Esophagus muscularis mucosa (tissue), 4 donors: ENCODE data around the gene SPANXA1.

ENCODE experiments used
- EP300 ChIP-seq: sonication (generic); formaldehyde crosslinking; IDR thresholded peaks from one replicate; pipeline ENCODE4 v1.6.1; 2017; ENCODE audit warnings: antibody characterized with exemption
- POLR2A ChIP-seq: fragments of 450-650 bp; IDR thresholded peaks from one replicate; pipeline ENCODE4 v1.6.1; 2017; ENCODE audit warnings: antibody characterized with exemption, moderate library complexity, mild to moderate bottlenecking, low read depth
- POLR2AphosphoS5 ChIP-seq, 2 donors: sonication (generic); formaldehyde crosslinking; IDR thresholded peaks; one replicate each; pipeline ENCODE4 v1.6.1; 2017; ENCODE audit warnings: antibody characterized with exemption in 2 of 2
- TF ChIP-seq, protein P1 (sequence below), 3 experiments: fragments of 200-600 bp in 2 of 3; fragments of 450-650 bp in 1 of 3; sonication (generic) in 2 of 3; IDR thresholded peaks; one replicate each; pipeline ENCODE4 v1.5.1; 2017 to 2019; ENCODE audit warnings: antibody characterized with exemption in 3 of 3, mild to moderate bottlenecking in 2 of 3, moderate library complexity in 1 of 3

DNA sequence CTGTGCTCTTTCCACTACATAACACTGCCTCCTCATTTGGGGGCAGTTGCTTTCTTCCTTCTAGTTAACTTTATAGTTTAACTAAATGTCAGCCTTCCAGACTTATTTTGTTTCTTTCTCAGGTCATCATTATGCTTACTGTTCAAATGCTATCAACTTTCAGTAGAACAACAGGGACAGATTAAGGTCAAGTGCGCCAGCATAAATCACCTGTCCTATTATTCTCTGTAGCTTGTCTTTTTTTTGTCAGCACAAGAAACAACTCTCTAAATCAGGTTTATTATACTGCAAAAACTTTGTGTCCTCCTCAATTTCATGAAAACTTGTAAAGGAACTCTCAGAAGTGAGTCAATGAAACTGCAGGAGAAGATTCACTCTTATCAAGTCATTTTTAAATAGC lies 24.6 kb upstream of the SPANXA1 start:
- TF ChIP-seq, protein P1, sequence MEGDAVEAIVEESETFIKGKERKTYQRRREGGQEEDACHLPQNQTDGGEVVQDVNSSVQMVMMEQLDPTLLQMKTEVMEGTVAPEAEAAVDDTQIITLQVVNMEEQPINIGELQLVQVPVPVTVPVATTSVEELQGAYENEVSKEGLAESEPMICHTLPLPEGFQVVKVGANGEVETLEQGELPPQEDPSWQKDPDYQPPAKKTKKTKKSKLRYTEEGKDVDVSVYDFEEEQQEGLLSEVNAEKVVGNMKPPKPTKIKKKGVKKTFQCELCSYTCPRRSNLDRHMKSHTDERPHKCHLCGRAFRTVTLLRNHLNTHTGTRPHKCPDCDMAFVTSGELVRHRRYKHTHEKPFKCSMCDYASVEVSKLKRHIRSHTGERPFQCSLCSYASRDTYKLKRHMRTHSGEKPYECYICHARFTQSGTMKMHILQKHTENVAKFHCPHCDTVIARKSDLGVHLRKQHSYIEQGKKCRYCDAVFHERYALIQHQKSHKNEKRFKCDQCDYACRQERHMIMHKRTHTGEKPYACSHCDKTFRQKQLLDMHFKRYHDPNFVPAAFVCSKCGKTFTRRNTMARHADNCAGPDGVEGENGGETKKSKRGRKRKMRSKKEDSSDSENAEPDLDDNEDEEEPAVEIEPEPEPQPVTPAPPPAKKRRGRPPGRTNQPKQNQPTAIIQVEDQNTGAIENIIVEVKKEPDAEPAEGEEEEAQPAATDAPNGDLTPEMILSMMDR (IDR thresholded peaks at IDR 0.05) = no peak
- TF ChIP-seq POLR2AphosphoS5 (IDR thresholded peaks at IDR 0.05) = no peak
- no peak for TF ChIP-seq EP300
- no peak for TF ChIP-seq POLR2A
